Activated CD4-positive, alpha-beta T cell treated with anti-CD3 and anti-CD28 coated beads, Interleukin-2, amount 10 ng/mL, durations not matched to agents 7 days and 5 days (primary cell): Measurements from ENCODE around the gene CD300LF. TPM values are rescaled to one million over a fixed set of nuclear protein-coding genes. Genes with fewer than 3 reads are reported as not detected.

ENCODE experiments used
- CTCF ChIA-PET: fragments of 350-600 bp; sonication (Branson Sonifier 250); formaldehyde crosslinking; loops from one replicate; lab custom pipeline; 2021; ENCODE audit warnings: antibody characterized with exemption; lab: Charles Lee
- POLR2A ChIA-PET: fragments of 350-600 bp; sonication (Branson Sonifier 250); formaldehyde crosslinking; loops from one replicate; lab custom pipeline; 2021; ENCODE audit warnings: antibody characterized with exemption; lab: Charles Lee
- DNase-seq: peaks from one replicate; pipeline ENCODE4 v3.0.0-alpha.2; 2020
- H3K27ac Mint-ChIP-seq: one replicate; pipeline ENCODE4 v1.8.0; 2021; ENCODE audit warnings: mild to moderate bottlenecking, moderate library complexity, mixed read lengths
- H3K27me3 Mint-ChIP-seq: one replicate; pipeline ENCODE4 v1.8.0; 2021; ENCODE audit warnings: mixed read lengths
- H3K36me3 Mint-ChIP-seq: one replicate; pipeline ENCODE4 v1.8.0; 2021; ENCODE audit warnings: low read depth, mixed read lengths
- H3K4me1 Mint-ChIP-seq: one replicate; pipeline ENCODE4 v1.8.0; 2021; ENCODE audit warnings: mixed read lengths
- H3K4me3 Mint-ChIP-seq: one replicate; pipeline ENCODE4 v1.8.0; 2021; ENCODE audit warnings: mild to moderate bottlenecking, moderate library complexity, mixed read lengths
- H3K9me3 Mint-ChIP-seq: one replicate; pipeline ENCODE4 v1.8.0; 2021; ENCODE audit warnings: mixed read lengths
- total RNA-seq, 2 experiments: library from RNA; stranded (reverse); gene quantifications; one replicate each; pipeline ENCODE4 v1.2.3, GENCODE V29; 2021

The CD300LF gene
- total RNA-seq, 2 experiments from 2014 or later, result not detected

DNA sequence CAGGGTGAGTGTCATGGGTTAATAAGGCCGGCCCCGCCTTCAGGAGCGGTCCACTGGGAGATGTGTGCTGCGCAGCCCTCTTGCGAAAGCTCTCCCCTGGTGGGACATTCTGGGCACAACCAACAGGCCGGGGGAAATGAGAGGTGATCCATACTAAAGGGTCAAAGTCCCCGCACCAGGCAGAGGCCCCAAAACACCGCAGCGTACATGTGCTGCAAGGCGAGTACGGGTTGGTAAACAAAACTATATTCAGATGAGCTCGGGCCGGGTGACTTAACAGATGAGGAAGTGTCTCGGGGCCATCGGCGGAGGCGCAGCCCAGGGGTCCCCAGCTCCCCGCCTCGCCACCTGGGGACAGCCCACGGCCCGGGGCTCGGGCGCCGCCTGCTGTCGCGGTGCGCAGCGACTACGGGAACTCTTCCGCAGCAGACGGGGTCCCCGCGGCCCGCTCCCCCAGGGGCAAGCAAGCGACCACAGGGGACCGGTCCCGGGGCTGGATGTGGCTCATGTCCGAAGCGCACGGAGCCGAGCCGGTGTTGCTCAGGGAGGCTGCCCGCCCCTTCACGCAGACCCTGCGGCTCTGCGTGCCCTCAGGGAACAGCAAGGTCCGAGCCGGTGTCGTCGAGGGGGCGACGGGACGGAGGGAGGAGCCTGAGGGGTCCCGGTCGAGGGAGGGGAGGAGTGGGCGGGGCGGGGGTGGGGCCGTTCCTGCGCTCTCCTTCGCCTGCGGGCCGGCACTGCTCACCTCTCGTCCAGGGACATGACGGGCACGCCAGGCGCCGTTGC lies 24.0 kb upstream of the CD300LF start, which contains the start of gene RAB37:
RAB37 (plus strand) TSS at position 744 of the 786 bp plus-strand sequence; CDS start at position 761, 17 bp downstream.
- H3K4me3 Mint-ChIP-seq, result peak within 1 kb of the TSS; percentile 83
- H3K27me3 Mint-ChIP-seq, result peaks cover 18% of the 10 kb centered on the region
- DNase-seq, result peak; percentile 39
- CTCF ChIA-PET, result interaction anchor here (0.6 to 4.2 kb wide), 30 partner anchors 8 to 417 kb away, joined by 3 to 58 read pairs (median 4); partner anchors contain the start of gene NAT9
- H3K36me3 Mint-ChIP-seq, result peaks cover 13% of the 10 kb centered on the region
- POLR2A ChIA-PET, result interaction anchor here (3.0 kb wide), 1 partner anchor 80 kb away, joined by 13 read pairs; no protein-coding TSS in a partner anchor
- H3K9me3 Mint-ChIP-seq, result no peaks in the 10 kb centered on the region
- H3K4me1 Mint-ChIP-seq, result peaks cover 55% of the 10 kb centered on the region
- peak within 1 kb of the TSS; percentile 91 for H3K27ac Mint-ChIP-seq

DNA sequence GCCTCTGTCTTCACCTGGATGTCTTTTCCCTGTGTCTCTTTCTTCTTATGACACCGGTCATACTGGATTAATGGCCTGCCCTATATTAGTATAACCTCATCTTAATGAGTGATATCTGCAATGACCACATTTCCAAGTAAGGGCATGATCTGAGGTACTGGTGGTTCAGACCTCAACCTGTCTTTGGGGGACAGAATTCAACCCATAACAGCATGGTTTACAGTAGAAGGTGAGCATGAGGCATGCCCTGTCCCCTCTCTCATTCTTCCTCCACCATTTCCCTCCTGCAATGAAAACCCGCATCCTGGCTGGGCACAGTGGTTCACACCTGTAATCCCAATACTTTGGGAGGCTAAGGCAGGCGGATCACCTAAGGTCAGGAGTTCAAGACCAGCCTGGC lies 21.5 kb upstream of the CD300LF start:
- Mint-ChIP-seq H3K27me3 (peaks cover 18% of the 10 kb centered on the region), H3K4me1 (peaks cover 47% of the 10 kb centered on the region), H3K27ac (no peak overlapping the region), H3K36me3 (peaks cover 7% of the 10 kb centered on the region), H3K4me3 (no peak overlapping the region), H3K9me3 (no peaks in the 10 kb centered on the region)
- no peak for DNase-seq
- CTCF ChIA-PET, result interaction anchor here (0.7 kb wide), 1 partner anchor 10 kb away, joined by 4 read pairs; no protein-coding TSS in a partner anchor
- POLR2A ChIA-PET, result no interaction called here

DNA sequence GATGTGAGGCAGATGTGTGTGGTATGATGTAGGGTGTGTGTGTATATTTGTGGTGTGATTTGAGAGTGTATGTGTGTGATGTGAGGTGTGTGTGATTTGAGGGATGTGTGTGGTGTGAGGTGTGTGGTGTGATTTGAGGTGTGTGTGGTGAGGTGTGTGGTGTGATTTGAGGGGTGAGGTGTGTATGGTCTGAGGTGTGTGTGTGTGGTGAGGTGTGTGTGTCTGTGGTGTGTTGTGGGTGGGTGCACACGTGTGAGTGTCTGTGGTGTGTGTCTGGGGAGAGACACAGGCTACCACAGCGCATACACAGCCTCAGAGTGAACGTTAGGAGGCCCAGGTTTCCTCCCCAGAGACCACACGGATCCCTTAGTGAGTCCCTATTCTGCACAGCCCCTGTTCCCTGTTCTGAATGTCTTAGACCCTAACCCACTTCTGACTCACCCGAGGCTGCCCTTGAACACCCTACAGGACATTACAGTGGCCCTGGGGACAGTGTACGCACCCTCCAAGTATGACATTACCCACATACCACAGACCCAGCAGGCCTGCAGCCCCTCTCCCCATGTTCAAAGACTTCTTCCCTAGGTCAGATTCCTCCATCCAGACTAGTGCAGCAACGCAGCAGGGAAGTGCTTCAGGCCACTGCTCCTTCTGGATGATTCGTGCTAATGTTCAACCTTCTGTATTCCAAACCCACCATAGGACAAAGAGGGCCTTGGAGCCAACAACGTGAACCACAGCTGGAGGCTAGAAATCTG lies 20.8 kb upstream of the CD300LF start:
- no peak overlapping the region for H3K4me3 Mint-ChIP-seq
- peaks cover 40% of the 10 kb centered on the region for H3K4me1 Mint-ChIP-seq
- peaks cover 18% of the 10 kb centered on the region for H3K27me3 Mint-ChIP-seq
- ChIA-PET CTCF (no interaction called here), POLR2A (no interaction called here)
- no peak overlapping the region for H3K27ac Mint-ChIP-seq
- peaks cover 4% of the 10 kb centered on the region for H3K36me3 Mint-ChIP-seq
- DNase-seq, result no peak
- H3K9me3 Mint-ChIP-seq, result no peaks in the 10 kb centered on the region

DNA sequence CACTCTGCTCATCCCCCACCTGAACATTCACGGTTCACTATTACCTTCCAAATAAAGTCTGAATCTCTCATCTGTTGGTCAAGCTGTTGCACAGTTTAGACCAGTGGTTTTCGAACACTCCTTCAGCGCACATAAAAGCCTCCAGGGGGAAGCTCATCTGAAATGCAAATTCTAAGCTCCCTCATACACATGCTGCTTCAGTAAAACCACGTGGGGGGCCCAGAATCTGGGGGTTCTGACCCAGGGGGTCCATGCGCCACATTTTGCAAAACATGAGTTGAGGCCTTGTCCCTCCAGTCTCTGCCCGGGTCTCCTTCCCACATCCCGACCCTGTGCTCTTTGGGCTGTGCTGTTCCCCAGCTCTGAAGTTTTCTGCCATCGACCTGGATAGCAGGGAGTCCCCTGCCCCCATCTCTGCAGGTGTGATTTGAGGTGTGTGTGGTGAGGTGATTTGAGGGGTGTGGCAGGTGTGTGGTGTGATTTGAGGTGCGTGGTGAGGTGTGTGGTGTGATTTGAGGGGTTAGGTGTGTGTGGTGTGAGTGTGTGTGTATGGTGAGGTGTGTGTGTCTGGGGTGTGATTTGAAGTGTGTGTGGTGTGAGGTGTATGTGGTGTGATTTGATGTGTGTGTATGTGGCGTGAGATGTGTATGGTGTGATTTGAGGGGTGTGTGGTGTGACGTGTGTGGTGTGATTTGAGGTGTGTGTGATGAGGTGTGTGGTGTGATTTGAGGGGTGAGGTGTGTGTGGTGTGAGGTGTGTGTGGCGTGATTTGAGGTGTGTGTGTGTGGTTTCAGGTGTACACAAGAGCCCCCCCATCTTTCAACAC lies 19.5 kb upstream of the CD300LF start:
- no peak for DNase-seq
- H3K4me1 Mint-ChIP-seq, result peaks cover 28% of the 10 kb centered on the region
- ChIA-PET CTCF (interaction anchor here (0.6 to 0.9 kb wide), 2 partner anchors 74 to 1246 kb away, joined by 3 read pairs; no protein-coding TSS in a partner anchor), POLR2A (no interaction called here)
- no peak overlapping the region for H3K4me3 Mint-ChIP-seq
- no peak overlapping the region for H3K27ac Mint-ChIP-seq
- peaks cover 18% of the 10 kb centered on the region for H3K27me3 Mint-ChIP-seq
- no peaks in the 10 kb centered on the region for H3K9me3 Mint-ChIP-seq
- peaks cover 3% of the 10 kb centered on the region for H3K36me3 Mint-ChIP-seq

DNA sequence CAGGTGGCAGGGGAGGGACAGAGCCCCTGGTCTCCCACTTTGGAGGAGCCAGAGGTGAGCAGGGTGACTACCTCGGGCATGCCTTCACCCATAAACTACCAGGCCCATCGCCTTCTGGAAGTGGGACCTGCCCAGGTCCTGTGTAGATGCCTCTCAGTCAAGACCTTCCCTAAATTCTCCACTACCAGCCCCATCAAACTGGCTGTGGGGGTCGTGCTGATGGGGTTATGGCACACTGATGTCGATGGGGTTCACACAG lies 18.6 kb upstream of the CD300LF start:
- peaks cover 25% of the 10 kb centered on the region for H3K4me1 Mint-ChIP-seq
- POLR2A ChIA-PET, result no interaction called here
- H3K36me3 Mint-ChIP-seq, result no peaks in the 10 kb centered on the region
- DNase-seq, result no peak
- no peak overlapping the region for H3K4me3 Mint-ChIP-seq
- no peak overlapping the region for H3K27ac Mint-ChIP-seq
- H3K9me3 Mint-ChIP-seq, result no peaks in the 10 kb centered on the region
- CTCF ChIA-PET, result interaction anchor here (0.6 kb wide), 1 partner anchor 230 kb away, joined by 6 read pairs; no protein-coding TSS in a partner anchor
- peaks cover 16% of the 10 kb centered on the region for H3K27me3 Mint-ChIP-seq

DNA sequence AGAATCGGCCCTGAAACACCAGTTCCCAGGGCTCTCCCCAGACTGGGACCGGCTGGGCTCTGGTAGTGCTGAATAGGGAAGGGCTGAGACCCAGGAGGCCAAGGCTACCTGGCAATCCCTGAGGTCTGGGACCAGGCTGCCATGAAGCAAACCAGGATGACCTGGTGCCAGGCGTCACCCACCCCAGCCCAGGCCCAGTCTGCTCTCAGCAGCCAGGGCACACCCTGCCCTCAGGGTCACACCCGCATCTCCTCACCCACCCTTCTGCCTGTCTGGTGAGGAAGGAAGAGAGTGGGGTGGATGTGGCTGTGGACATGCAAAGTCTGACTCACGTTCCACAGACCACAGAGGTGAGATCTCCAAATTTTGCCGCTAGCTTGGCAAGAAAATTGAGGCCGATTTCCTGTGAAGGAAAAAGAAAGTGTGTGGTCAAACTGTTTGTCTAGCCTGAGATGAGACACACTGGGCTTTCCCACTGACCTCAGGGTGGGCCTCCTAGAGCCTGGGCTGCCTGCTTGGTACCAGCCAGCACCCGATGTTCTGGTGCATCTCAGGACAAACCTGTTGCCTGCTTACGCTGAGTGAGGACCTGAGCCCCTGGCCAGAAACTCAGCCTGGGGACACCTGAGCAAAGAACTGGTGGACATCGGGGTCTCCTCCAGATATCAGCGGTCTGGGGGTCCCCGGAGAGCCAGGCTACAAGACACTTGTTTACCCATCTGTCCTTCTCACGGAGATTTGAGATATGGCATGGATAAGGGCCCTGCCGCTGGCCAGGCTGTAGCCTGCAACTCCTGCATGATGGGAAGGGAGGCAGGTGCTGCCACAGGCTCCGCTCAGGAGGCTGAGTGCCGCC lies 18.0 kb upstream of the CD300LF start:
- peaks cover 20% of the 10 kb centered on the region for H3K4me1 Mint-ChIP-seq
- peak; percentile 66 for DNase-seq
- ChIA-PET POLR2A (no interaction called here), CTCF (interaction anchor here (0.6 kb wide), 1 partner anchor 230 kb away, joined by 6 read pairs; no protein-coding TSS in a partner anchor)
- no peak overlapping the region for H3K4me3 Mint-ChIP-seq
- peaks cover 14% of the 10 kb centered on the region for H3K27me3 Mint-ChIP-seq
- H3K27ac Mint-ChIP-seq, result peak overlapping the region; percentile 11
- no peaks in the 10 kb centered on the region for H3K9me3 Mint-ChIP-seq
- H3K36me3 Mint-ChIP-seq, result no peaks in the 10 kb centered on the region

DNA sequence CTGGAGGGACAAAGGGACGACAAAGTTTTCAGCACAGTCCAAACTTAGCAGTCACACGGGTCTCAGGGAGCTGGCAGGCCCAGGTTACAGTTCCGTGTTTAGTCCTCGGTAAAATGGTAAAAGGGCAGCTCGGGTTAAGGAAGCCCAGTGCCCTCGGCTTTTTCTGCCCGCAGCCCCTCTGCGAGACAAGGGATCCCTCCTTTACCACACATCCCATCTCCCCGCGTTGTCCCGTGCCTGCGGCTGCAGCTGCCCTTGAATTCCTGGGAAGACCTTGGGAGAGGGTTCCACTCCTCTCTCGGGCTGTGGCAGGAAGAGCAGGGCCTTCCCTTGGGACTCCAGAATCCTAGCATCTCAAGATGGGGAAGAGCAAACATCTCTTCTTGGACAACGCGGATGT lies 17.1 kb upstream of the CD300LF start:
- Mint-ChIP-seq H3K4me3 (no peak overlapping the region), H3K27me3 (peaks cover 8% of the 10 kb centered on the region), H3K9me3 (no peaks in the 10 kb centered on the region), H3K36me3 (no peaks in the 10 kb centered on the region), H3K27ac (no peak overlapping the region), H3K4me1 (peaks cover 17% of the 10 kb centered on the region)
- CTCF ChIA-PET, result interaction anchor here (1.1 kb wide), 1 partner anchor 9 kb away, joined by 3 read pairs; no protein-coding TSS in a partner anchor
- POLR2A ChIA-PET, result no interaction called here
- DNase-seq, result no peak

DNA sequence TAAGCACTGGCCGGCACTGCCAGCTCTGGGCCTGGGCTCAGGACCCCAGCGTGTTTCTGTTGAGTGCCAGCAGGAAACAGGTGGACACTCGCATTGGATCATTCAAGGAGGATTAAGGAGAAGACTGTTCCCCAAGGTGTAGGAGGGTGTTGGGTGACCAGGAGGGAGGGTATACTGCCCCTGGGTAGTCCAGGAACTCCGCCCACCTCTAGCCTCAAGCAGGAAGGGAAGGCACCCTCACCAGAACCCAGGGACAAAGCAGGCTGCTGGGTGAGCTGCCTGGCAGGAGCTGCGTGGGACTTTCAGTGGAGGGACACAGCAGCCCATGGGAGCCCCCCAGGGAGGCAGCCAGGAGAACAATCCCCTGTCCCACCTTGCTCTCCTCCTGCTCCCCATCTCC lies 16.6 kb upstream of the CD300LF start:
- no peak overlapping the region for H3K27ac Mint-ChIP-seq
- H3K27me3 Mint-ChIP-seq, result peaks cover 6% of the 10 kb centered on the region
- CTCF ChIA-PET, result interaction anchor here (1.1 kb wide), 1 partner anchor 9 kb away, joined by 3 read pairs; no protein-coding TSS in a partner anchor

DNA sequence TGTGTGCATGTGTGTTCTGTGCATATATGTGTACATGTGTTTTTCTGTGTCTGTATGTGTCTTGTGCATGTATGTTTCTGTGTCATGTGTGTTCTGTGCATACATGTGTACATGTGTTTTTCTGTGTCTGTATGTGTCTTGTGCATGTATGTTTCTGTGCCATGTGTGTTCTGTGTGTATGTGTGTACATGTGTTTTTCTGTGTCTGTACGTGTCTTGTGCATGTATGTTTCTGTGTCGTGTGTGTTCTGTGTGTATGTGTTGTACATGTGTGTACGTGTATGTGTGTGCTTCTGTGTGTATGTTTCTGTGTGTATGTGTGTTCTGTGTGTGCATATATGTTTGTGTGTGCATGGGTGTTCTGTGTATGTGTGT lies 16.0 kb upstream of the CD300LF start:
- DNase-seq, result no peak
- H3K36me3 Mint-ChIP-seq, result no peaks in the 10 kb centered on the region
- H3K4me1 Mint-ChIP-seq, result peaks cover 26% of the 10 kb centered on the region
- no peak overlapping the region for H3K4me3 Mint-ChIP-seq
- POLR2A ChIA-PET, result no interaction called here
- H3K27me3 Mint-ChIP-seq, result peaks cover 7% of the 10 kb centered on the region
- CTCF ChIA-PET, result interaction anchor here (1.1 kb wide), 1 partner anchor 10 kb away, joined by 3 read pairs; no protein-coding TSS in a partner anchor
- H3K27ac Mint-ChIP-seq, result no peak overlapping the region
- H3K9me3 Mint-ChIP-seq, result no peaks in the 10 kb centered on the region

More for the DNA sequence above, 16.6 kb upstream of the CD300LF start:
- no peaks in the 10 kb centered on the region for H3K9me3 Mint-ChIP-seq
- H3K4me3 Mint-ChIP-seq, result no peak overlapping the region
- H3K4me1 Mint-ChIP-seq, result peaks cover 20% of the 10 kb centered on the region
- no peaks in the 10 kb centered on the region for H3K36me3 Mint-ChIP-seq
- POLR2A ChIA-PET, result no interaction called here
- no peak for DNase-seq

DNA sequence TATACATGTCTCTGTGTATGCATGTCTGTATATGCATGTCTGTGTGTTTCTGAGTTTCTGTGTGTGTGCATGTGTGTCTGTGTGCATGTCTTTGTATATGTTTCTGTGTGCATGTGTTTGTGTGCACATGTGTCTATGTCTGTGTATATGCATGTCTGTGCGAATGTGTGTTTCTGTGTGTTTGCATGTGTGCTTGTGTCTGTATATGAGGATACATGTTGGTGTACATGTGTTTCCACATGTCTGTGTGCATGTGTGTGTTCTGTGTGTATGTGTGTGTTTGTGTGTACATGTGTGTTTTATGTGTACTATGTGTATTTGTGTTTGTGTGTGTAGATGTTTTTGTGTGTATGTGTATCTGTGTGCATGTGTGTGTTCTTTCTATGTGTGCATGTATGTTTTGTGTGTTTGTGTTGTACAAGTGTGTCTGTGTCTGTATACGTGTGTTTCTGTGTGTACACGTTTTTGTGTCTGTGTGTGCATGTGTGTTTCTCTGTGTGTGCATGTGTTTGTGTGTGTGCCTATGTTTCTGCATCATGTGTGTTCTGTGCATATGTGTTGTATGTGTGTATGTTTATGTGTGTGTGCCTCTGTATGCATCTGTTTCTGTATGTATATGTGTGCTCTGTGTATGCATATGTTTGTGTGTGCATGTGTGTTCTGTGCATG lies 15.4 kb upstream of the CD300LF start:
- ChIA-PET CTCF (no interaction called here), POLR2A (no interaction called here)
- Mint-ChIP-seq H3K9me3 (no peaks in the 10 kb centered on the region), H3K4me3 (no peak overlapping the region), H3K27me3 (peaks cover 7% of the 10 kb centered on the region), H3K27ac (no peak overlapping the region), H3K4me1 (peaks cover 26% of the 10 kb centered on the region), H3K36me3 (no peaks in the 10 kb centered on the region)
- DNase-seq, result no peak

DNA sequence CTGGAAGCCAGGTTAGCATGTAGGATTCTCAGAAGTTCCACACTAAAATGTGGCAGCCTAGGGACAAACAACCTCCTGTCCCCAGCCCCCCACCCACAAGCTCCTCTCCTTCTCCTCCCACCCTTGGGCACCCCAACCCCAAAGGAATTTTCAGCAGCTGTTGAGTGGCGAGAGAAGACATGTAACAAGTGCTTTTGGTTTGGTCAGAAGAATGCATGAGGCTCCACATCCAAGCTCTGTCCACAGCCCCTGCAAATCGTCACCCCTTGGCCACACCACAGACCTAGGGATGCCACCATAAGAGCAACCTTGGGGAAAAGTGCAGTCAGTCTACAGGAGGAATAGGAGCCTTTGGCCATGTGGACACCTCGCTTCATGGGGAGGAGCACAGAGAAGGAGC lies 12.4 kb upstream of the CD300LF start:
- Mint-ChIP-seq H3K4me3 (no peak overlapping the region), H3K4me1 (peaks cover 11% of the 10 kb centered on the region), H3K27ac (no peak overlapping the region), H3K36me3 (no peaks in the 10 kb centered on the region), H3K9me3 (no peaks in the 10 kb centered on the region), H3K27me3 (peaks cover 23% of the 10 kb centered on the region)
- DNase-seq, result no peak
- ChIA-PET POLR2A (no interaction called here), CTCF (interaction anchor here (0.6 to 2.6 kb wide), 10 partner anchors 8 to 158 kb away, joined by 3 to 13 read pairs (median 4); partner anchors contain the start of genes CD300H and RAB37)
